T-helper 2 cell treated with Interferon-gamma antibody and Interleukin-4, amounts not matched to agents 5 μg/mL and 100 μg/mL, for 36 hours (primary cell): ENCODE results near the gene TAF4.
"Not testable (repeated sequence)": the region's sequence is repeated elsewhere in the genome, so short reads cannot be mapped to it uniquely, and the experiment has no call there.

Experiments
- DNase-seq: peaks from one replicate; pipeline ENCODE4 v3.0.0; 2021; ENCODE audit warnings: low spot score
- H3K27ac Mint-ChIP-seq: one replicate; pipeline ENCODE4 v1.8.0; 2021; ENCODE audit warnings: mild to moderate bottlenecking, mixed read lengths
- H3K27me3 Mint-ChIP-seq: one replicate; pipeline ENCODE4 v1.8.0; 2021; ENCODE audit warnings: low read depth, mixed read lengths
- H3K36me3 Mint-ChIP-seq: one replicate; pipeline ENCODE4 v1.8.0; 2021; ENCODE audit warnings: low read depth, mixed read lengths
- H3K4me1 Mint-ChIP-seq: one replicate; pipeline ENCODE4 v1.8.0; 2021; ENCODE audit warnings: low read depth, mixed read lengths
- H3K4me3 Mint-ChIP-seq: one replicate; pipeline ENCODE4 v1.8.0; 2022; ENCODE audit warnings: mild to moderate bottlenecking, moderate library complexity, mixed read lengths
- H3K9me3 Mint-ChIP-seq: one replicate; pipeline ENCODE4 v1.8.0; 2021; ENCODE audit warnings: mixed read lengths

The TAF4 gene

DNA sequence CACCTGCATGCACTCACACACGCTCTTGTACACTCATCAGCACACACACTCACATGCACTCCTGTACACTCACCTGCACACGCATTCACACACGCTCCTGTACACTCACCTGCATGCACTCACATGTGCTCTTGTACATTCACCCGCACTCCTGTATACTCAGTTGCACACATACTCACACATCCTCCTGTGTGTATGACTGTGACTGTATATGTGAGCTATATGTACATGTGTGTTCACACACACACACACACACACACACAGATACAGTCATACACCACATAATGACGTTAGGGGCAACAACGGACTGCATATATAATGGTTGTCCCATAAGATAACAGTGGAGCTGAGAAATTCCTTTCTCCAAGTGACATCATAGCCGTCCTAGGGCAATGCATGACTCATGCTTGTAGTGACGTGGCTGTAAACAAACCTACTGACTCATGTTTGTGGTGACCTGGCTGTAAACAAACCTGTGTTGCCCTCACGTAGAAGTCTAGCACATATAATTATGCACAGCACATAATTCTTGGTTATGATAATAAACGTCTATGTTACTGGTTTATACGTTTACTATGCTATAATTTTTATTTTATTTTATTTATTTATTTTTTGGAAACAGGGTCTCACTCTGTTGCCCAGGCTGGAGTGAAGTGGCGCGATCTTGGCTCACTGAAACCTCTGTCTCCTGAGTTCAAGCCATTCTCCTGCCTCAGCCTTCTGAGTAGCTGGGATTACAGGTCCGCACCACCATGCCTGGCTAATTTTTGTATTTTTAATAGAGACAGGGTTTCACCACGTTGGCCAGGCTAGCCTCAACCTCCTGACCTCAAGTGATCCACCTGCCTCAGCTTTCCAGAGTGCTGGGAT, 22.8 kb upstream of the TAF4 start:
- Mint-ChIP-seq H3K27me3 (no peaks in the 10 kb centered on the region), H3K4me1 (no peaks in the 10 kb centered on the region), H3K27ac (no peak overlapping the region), H3K9me3 (peaks cover 7% of the 10 kb centered on the region), H3K36me3 (no peaks in the 10 kb centered on the region), H3K4me3 (no peak overlapping the region)
- DNase-seq = no peak

DNA sequence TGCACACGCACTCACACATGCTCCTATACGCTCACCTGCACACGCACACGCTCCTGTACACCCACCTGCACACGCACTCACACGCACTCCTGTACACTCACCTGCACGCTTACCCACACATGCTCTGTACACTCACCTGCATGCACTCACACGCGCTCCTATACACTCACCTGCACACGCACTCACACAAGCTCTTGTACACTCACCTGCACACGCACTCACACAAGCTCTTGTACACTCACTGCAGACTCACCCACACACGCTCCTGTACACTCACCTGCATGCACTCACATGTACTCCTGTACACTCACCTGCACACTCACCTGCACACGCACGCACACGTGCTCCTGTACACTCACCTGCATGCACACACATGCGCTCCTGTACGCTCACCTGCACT, 22.0 kb upstream of the TAF4 start:
- no peak overlapping the region for H3K27ac Mint-ChIP-seq
- no peaks in the 10 kb centered on the region for H3K27me3 Mint-ChIP-seq
- H3K4me3 Mint-ChIP-seq = no peak overlapping the region
- H3K4me1 Mint-ChIP-seq = no peaks in the 10 kb centered on the region
- peaks cover 7% of the 10 kb centered on the region for H3K9me3 Mint-ChIP-seq
- no peaks in the 10 kb centered on the region for H3K36me3 Mint-ChIP-seq
- DNase-seq = no peak

DNA sequence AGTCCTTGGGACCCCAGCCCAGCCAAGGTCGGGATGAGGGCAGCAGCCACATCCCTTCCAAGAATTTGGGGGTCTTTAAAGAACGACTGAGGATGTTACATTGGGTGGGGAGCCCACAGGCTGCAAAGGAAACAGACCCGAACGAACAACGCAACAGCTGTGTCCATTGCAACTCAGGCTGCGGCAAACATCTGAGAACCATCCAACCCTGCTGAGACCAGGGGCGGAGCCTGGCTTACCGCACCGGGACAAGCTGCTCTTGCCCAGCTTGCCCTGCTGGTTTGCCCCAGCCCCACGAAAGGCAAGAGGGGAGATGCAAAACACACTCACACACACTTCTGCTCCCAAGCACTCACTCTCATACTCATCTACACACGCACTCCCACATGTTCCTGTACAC, 21.5 kb upstream of the TAF4 start:
- Mint-ChIP-seq H3K9me3 (peaks cover 6% of the 10 kb centered on the region), H3K4me1 (no peaks in the 10 kb centered on the region), H3K27me3 (no peaks in the 10 kb centered on the region)

DNA sequence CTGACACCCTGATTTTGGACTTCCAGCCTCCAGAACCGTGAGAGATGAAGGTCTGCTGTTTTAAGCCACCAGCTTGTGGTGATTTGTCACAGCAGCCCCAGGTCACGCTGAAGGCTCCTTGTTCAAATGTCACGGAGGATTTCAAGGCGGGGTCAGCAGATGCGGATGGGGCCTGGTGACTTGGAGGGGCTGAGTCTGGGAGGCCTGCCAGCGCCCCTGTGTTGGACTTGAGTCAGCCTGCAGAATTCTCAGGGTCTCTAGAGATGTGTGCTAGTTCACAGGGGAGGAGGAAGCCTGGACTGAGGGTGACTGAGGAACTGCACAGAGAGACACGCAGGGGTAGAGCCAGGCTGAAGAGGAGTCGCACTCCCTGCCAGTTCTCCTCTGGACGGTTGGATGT, 19.5 kb upstream of the TAF4 start:
- Mint-ChIP-seq H3K27me3 (no peaks in the 10 kb centered on the region), H3K4me3 (no peak overlapping the region), H3K36me3 (no peaks in the 10 kb centered on the region), H3K4me1 (no peaks in the 10 kb centered on the region), H3K9me3 (peaks cover 7% of the 10 kb centered on the region), H3K27ac (no peak overlapping the region)
- DNase-seq = no peak

More for the DNA sequence above, 21.5 kb upstream of the TAF4 start:
- Mint-ChIP-seq H3K27ac (no peak overlapping the region), H3K36me3 (no peaks in the 10 kb centered on the region), H3K4me3 (no peak overlapping the region)
- no peak for DNase-seq

DNA sequence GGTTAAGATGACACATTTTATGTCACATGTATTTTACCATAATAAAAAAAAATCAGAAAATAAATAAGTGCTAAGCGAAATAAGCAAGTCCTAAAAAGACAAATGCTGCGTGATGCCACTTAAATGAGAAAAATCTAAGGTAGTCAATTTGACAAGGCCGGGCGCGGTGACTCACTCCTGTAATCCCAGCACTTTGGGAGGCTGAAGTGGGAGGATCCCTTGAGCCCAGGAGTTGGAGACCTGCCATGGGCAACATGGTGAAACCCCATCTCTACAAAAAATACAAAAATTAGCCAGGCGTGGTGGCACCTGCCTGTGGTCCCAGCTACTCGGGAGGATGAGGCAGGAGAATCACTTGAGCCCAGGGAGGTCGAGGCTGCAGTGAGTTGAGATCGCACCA, 18.5 kb upstream of the TAF4 start:
- H3K27ac Mint-ChIP-seq, H3K36me3 Mint-ChIP-seq: not testable (repeated sequence)

DNA sequence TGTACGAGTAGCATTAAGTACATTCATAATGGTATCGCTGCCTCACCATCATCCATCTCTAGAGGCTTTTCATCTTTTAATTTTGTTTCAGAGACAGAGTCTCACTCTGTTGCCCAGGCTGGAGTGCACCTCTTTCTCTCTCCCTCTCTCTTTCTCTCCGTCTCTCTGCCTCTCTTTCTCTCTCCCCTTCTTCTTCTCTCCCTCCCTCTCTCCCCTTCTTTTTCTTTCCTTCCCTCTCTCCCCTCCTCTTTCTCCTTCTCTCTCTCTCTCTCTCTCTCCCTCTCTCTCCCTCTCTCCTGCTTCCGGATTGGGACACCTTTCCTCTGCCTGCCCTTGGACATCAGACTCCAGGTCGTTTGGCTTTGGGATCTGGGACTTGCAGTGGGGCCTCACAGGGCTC, 17.6 kb upstream of the TAF4 start:
- no peak overlapping the region for H3K4me3 Mint-ChIP-seq
- no peaks in the 10 kb centered on the region for H3K27me3 Mint-ChIP-seq
- no peak for DNase-seq
- H3K4me1 Mint-ChIP-seq = no peaks in the 10 kb centered on the region
- no peak overlapping the region for H3K27ac Mint-ChIP-seq
- H3K9me3 Mint-ChIP-seq = peaks cover 10% of the 10 kb centered on the region
- no peaks in the 10 kb centered on the region for H3K36me3 Mint-ChIP-seq

More for the DNA sequence above, 18.5 kb upstream of the TAF4 start:
- not testable (repeated sequence) for DNase-seq, H3K9me3 Mint-ChIP-seq, H3K4me3 Mint-ChIP-seq, H3K4me1 Mint-ChIP-seq, H3K27me3 Mint-ChIP-seq

DNA sequence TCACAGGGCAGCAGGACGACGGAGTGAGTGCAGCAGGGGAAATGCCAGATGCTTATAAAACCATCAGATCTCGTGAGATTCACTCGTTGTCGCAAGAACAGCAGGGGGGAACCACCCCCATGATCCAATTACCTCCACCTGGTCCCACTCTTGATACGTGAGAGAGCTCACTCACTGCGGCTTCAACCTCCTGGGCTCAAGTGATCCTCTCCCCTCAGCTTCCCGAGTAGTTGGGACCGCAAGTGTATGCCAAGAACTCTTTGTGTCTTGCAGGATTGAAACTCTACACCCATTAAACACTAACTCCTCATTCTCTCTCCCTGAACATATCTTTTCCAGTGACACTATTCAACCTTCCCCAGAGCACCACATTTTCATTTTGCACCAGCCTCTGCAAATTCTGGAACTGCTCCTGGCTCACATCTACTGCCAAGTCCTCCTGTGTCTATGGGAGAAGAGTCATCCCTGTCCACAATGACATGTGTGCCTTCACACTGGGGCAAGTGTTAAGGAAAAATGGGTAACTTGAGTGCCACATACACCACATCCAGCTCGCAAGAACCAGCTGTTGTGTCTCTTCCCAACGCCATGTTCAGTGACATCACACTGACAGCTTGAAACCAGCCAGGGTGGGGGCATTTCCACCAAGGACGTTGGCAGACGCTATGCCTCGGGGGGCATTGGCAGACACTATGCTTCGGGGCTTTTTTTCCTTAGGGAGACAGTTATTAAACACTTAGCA, 14.7 kb upstream of the TAF4 start:
- Mint-ChIP-seq H3K36me3 (peaks cover 2% of the 10 kb centered on the region), H3K9me3 (peaks cover 26% of the 10 kb centered on the region), H3K27ac (no peak overlapping the region), H3K4me3 (no peak overlapping the region), H3K4me1 (no peaks in the 10 kb centered on the region), H3K27me3 (no peaks in the 10 kb centered on the region)
- DNase-seq = no peak

DNA sequence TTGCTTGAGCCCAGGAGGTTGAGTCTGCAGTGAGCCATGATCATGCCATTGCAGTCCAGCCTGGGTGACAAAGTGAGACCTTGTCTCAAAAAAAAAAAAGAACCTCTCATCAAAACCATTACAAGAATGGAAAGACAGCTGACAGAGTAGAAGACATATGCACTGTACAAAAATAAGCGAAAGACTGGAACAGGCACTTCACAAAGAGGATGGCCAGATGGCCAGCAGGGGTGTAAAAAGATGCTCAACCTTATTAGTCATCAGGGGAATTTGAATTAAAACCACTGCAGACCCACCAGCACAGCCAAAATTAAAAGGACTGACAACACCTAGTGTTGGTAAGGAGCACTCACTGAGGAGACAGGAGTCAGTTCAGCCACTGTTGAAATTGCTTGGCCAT, 13.5 kb upstream of the TAF4 start:
- no peaks in the 10 kb centered on the region for H3K27me3 Mint-ChIP-seq
- no peak overlapping the region for H3K4me3 Mint-ChIP-seq
- H3K27ac Mint-ChIP-seq = no peak overlapping the region
- no peak for DNase-seq
- peaks cover 4% of the 10 kb centered on the region for H3K36me3 Mint-ChIP-seq
- H3K4me1 Mint-ChIP-seq = no peaks in the 10 kb centered on the region
- peaks cover 34% of the 10 kb centered on the region for H3K9me3 Mint-ChIP-seq

DNA sequence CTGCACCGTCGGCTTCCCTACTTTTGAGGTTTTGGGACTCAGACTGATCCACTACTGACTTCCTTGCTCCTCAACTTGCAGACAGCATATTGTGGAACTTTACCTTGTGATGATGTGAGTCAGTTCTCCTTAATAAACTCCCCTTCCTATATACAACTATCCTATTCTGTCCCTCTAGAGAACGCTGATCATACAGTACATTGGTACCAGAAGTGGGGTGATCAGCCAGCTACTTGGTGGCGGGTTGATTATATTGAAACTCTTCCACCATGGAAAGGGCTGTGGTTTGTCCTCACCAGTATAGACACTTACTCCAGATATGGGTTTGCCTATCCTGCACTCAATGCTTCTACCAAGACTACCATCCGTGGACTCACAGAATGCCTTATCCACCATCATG, 7.6 kb upstream of the TAF4 start:
- H3K27ac Mint-ChIP-seq = no peak overlapping the region
- H3K36me3 Mint-ChIP-seq = peaks cover 4% of the 10 kb centered on the region
- H3K27me3 Mint-ChIP-seq = peaks cover 3% of the 10 kb centered on the region
- no peak for DNase-seq
- no peaks in the 10 kb centered on the region for H3K4me1 Mint-ChIP-seq
- peaks cover 38% of the 10 kb centered on the region for H3K9me3 Mint-ChIP-seq
- no peak overlapping the region for H3K4me3 Mint-ChIP-seq

DNA sequence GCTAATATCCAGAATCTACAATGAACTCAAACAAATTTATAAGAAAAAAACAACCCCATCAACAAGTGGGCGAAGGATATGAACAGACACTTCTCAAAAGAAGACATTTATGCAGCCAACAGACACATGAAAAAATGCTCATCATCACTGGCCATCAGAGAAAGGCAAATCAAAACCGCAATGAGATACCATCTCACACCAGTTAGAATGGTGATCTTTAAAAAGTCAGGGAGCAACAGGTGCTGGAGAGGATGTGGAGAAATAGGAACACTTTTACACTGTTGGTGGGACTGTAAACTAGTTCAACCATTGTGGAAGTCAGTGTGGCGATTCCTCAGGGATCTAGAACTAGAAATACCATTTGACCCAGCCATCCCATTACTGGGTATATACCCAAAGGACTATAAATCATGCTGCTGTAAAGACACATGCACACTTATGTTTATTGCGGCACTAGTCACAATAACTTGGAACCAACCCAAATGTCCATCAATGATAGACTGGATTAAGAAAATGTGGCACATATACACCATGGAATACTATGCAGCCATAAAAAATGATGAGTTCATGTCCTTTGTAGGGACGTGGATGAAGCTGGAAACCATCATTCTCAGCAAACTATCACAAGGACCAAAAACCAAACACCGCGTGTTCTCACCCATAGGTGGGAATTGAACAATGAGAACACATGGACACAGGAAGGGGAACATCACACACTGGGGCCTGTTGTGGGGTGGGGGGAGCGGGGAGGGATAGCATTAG, 6.2 kb upstream of the TAF4 start:
- not testable (repeated sequence) for DNase-seq, H3K4me3 Mint-ChIP-seq, H3K27ac Mint-ChIP-seq, H3K36me3 Mint-ChIP-seq, H3K27me3 Mint-ChIP-seq, H3K4me1 Mint-ChIP-seq
- peaks cover 32% of the 10 kb centered on the region for H3K9me3 Mint-ChIP-seq

DNA sequence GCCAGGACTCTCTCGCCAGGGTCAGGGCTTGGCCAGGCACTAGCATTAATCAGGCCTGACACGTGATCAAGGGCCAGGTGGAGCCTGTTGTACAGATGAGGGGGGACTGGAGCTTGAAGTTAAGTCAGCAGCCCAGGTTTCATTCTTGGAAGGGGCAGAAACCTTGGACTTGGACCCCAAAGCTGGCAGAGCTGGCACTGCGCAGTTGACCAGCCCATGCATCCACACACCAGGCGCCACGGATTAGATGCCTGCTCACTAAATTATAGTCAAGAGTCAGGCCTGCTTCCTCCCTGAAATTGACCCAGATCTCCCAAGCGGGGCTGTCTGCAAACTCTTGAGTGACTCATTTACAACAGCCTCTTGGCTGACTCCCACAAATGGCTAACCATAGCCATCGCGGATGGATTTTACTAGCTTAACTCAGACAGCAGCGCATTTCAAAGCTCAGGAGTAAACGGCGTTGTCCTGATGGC, 4.1 kb upstream of the TAF4 start:
- no peak overlapping the region for H3K4me3 Mint-ChIP-seq
- H3K9me3 Mint-ChIP-seq = peaks cover 18% of the 10 kb centered on the region
- H3K27ac Mint-ChIP-seq = no peak overlapping the region
- peaks cover 11% of the 10 kb centered on the region for H3K4me1 Mint-ChIP-seq
- peaks cover 5% of the 10 kb centered on the region for H3K36me3 Mint-ChIP-seq
- DNase-seq = no peak
- H3K27me3 Mint-ChIP-seq = peaks cover 3% of the 10 kb centered on the region

DNA sequence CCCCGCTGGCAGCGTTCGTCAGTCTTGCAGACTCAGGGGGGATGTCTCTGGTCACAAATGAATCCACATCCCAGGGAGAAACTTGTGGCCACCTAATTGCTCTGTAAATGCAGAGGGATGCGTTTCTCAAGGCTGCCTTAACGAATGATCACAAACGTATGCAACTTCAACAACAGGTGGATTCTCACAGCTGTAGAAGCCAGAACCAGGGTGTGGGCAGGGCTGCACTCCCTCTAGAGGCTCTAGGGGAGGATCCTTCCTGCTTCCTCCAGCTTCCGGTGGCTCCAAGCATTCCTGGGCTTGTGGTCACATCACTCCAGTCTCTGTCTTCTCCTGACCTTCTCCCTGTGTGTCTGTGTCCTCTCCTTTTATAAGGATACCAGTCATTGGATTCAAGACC, 3.3 kb upstream of the TAF4 start:
- Mint-ChIP-seq H3K27ac (no peak overlapping the region), H3K36me3 (peaks cover 3% of the 10 kb centered on the region), H3K9me3 (peaks cover 13% of the 10 kb centered on the region), H3K4me1 (peaks cover 11% of the 10 kb centered on the region), H3K27me3 (peaks cover 3% of the 10 kb centered on the region), H3K4me3 (no peak overlapping the region)
- no peak for DNase-seq

DNA sequence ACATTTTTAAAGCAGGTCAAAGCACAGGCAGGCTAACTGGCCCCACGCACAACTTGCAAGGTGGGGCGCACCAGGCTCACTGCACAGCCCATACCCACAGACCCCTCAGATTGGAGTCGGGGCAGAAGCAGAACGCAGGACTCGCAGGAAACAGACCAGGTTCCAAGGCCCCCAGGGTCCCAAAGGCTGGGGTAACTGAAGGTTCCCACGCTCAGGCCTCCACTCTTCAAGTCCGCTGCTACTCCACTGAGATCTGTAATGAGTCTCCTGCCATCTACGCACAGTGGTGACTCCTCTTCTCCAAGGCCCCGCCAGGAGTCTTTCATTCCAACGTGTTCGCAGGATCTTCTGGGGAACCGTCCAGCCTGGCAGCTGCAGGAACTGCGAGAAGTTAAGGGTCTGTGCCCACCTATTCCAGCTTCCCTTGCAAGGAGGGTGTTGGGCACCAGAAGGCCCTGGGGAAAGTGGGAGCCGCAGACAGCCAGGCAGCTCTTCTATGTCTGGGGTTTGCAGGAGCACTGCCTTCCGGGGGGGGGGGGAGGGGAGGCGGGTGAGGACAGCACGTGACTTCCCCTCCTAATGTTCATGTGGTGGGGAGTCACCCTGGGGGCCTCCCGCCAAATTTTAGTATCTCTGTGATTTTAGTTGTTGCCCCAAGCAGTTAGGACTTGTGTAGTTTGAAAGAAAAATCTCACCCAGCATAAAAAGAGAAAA, 2.0 kb upstream of the TAF4 start:
- Mint-ChIP-seq H3K4me1 (peaks cover 15% of the 10 kb centered on the region), H3K36me3 (peaks cover 11% of the 10 kb centered on the region), H3K27ac (peak overlapping the region; percentile 41), H3K27me3 (peaks cover 3% of the 10 kb centered on the region), H3K9me3 (peaks cover under 1% of the 10 kb centered on the region), H3K4me3 (peak overlapping the region; percentile 88)
- no peak for DNase-seq
